ENCODE measurements around the gene ABCC11. TPM values are rescaled to one million over a fixed set of nuclear protein-coding genes. Genes with fewer than 3 reads are reported as not detected.

Gene ABCC11
- total RNA-seq, 4 donors from 2014 or later, result 0.09 to 0.57 (median 0.19) TPM; not detected in 1

GRCh38 chr16:48279199-48279598 is 31.9 kb upstream of the ABCC11 start:
- DNase-seq, result no peak
- H3K4me1 ChIP-seq, result peaks cover 0 to 16% (median 0%) of the 10 kb centered on the region in 3 donors
- no peak overlapping the region for H3K4me3 ChIP-seq
- H3K27ac ChIP-seq, result no peak overlapping the region
- intact Hi-C loops (cut with DNase I), result no loop called here
- H3K36me3 ChIP-seq, result peaks cover 0 to 61% (median 3%) of the 10 kb centered on the region in 3 donors
- TF ChIP-seq POLR2A (IDR thresholded peaks at IDR 0.05) (no peak), CTCF (IDR thresholded peaks at IDR 0.05) (no peak)
- WGBS, 2 donors, result 82 to 89% methylated on average over 2 of the region's 2 CpGs
- H3K27me3 ChIP-seq, result no peaks in the 10 kb centered on the region
- H3K9me3 ChIP-seq, result no peaks in the 10 kb centered on the region

GRCh38 chr16:48277158-48277557 is 29.8 kb upstream of the ABCC11 start:
- TF ChIP-seq POLR2A (IDR thresholded peaks at IDR 0.05) (no peak), CTCF (IDR thresholded peaks at IDR 0.05) (no peak)
- DNase-seq, result no peak
- Histone ChIP-seq H3K36me3 (peaks cover 0 to 66% (median 3%) of the 10 kb centered on the region in 3 donors), H3K27ac (no peak overlapping the region), H3K4me1 (peaks cover 0 to 5% (median 0%) of the 10 kb centered on the region in 3 donors), H3K4me3 (no peak overlapping the region), H3K9me3 (no peaks in the 10 kb centered on the region), H3K27me3 (no peaks in the 10 kb centered on the region)
- WGBS, 2 donors, result 74 to 85% methylated on average over 4 to 5 of the region's 5 CpGs
- intact Hi-C loops (cut with DNase I), result no loop called here

- H3K27ac ChIP-seq, result no peak overlapping the region
Measured at GRCh38 chr16:48276102-48276501, 28.8 kb upstream of the ABCC11 start.

GRCh38 chr16:48274476-48274875 is 27.1 kb upstream of the ABCC11 start:
- H3K27ac ChIP-seq, result no peak overlapping the region
- 88 to 92% methylated on average over 1 of the region's 1 CpG for WGBS, 2 donors
- intact Hi-C loops (cut with DNase I), result no loop called here
- no peak for TF ChIP-seq CTCF (IDR thresholded peaks at IDR 0.05)
- no peak for TF ChIP-seq POLR2A (IDR thresholded peaks at IDR 0.05)
- peaks cover 3 to 75% (median 9%) of the 10 kb centered on the region in 3 donors for H3K36me3 ChIP-seq
- H3K27me3 ChIP-seq, result no peaks in the 10 kb centered on the region
- DNase-seq, result no peak
- peaks cover 0 to 4% (median 0%) of the 10 kb centered on the region in 3 donors for H3K4me1 ChIP-seq
- H3K9me3 ChIP-seq, result no peaks in the 10 kb centered on the region
- no peak overlapping the region for H3K4me3 ChIP-seq

More at GRCh38 chr16:48276102-48276501, 28.8 kb upstream of the ABCC11 start:
- no peak for DNase-seq
- Histone ChIP-seq H3K4me3 (no peak overlapping the region), H3K4me1 (peaks cover 0 to 5% (median 0%) of the 10 kb centered on the region in 3 donors), H3K9me3 (no peaks in the 10 kb centered on the region), H3K27me3 (no peaks in the 10 kb centered on the region), H3K36me3 (peaks cover under 1 to 73% (median 3%) of the 10 kb centered on the region in 3 donors)
- intact Hi-C loops (cut with DNase I), result no loop called here
- WGBS, 2 donors, result 51 to 55% methylated on average over 4 of the region's 4 CpGs
- TF ChIP-seq CTCF (IDR thresholded peaks at IDR 0.05) (no peak), POLR2A (IDR thresholded peaks at IDR 0.05) (no peak)

GRCh38 chr16:48272837-48273421 is 25.6 kb upstream of the ABCC11 start:
- 75 to 79% methylated on average over 8 of the region's 8 CpGs for WGBS, 2 donors
- DNase-seq, result no peak
- H3K27ac ChIP-seq, result peak overlapping the region in 2 of 4 donors; percentile 45 to 53
- no peaks in the 10 kb centered on the region for H3K27me3 ChIP-seq
- intact Hi-C loops (cut with DNase I), result no loop called here
- H3K4me1 ChIP-seq, result no peaks in the 10 kb centered on the region
- no peak for TF ChIP-seq CTCF (IDR thresholded peaks at IDR 0.05)
- TF ChIP-seq POLR2A (IDR thresholded peaks at IDR 0.05), result no peak
- H3K4me3 ChIP-seq, result no peak overlapping the region
- peaks cover 3 to 65% (median 9%) of the 10 kb centered on the region in 3 donors for H3K36me3 ChIP-seq
- H3K9me3 ChIP-seq, result no peaks in the 10 kb centered on the region
